Activated CD4-positive, alpha-beta T cell treated with anti-CD3 and anti-CD28 coated beads, Interleukin-2, amount 50 U/mL, for 24 hours (primary cell): ENCODE measurements around the gene DSE.
"Not testable (repeated sequence)": the region's sequence is repeated elsewhere in the genome, so short reads cannot be mapped to it uniquely, and the experiment has no call there.

Experiments
- DNase-seq, 2 donors: peaks; one replicate each; pipeline ENCODE4 v3.0.0-alpha.2; 2020; ENCODE audit warnings: low read depth in 1 of 2, low spot score in 1 of 2

DSE gene

GRCh38 chr6:116370760-116371119 is at the start of gene DSE:
TSS of gene DSE (plus strand) at chr6:116370947. CDS start at chr6:116399251, 28,304 bp downstream.
- peak; percentile 20 to 26 for DNase-seq

- not testable (repeated sequence) for DNase-seq
These were observed 48.8 kb upstream of the DSE start for GRCh38 chr6:116321933-116322332.

GRCh38 chr6:116323863-116324262 is 46.9 kb upstream of the DSE start:
- no peak for DNase-seq

- DNase-seq = not testable (repeated sequence)
These were observed 45.1 kb upstream of the DSE start for GRCh38 chr6:116325634-116326132.

- no peak for DNase-seq
These were observed 44.5 kb upstream of the DSE start for GRCh38 chr6:116326181-116326671.

GRCh38 chr6:116326996-116327395 is 43.8 kb upstream of the DSE start:
- no peak for DNase-seq

- no peak for DNase-seq
These were observed 42.8 kb upstream of the DSE start for GRCh38 chr6:116327803-116328527.

- DNase-seq = no peak
These were observed 42.2 kb upstream of the DSE start for GRCh38 chr6:116328528-116328903.

- DNase-seq = no peak
These were observed 41.6 kb upstream of the DSE start for GRCh38 chr6:116329156-116329555.

- no peak for DNase-seq
These were observed 40.2 kb upstream of the DSE start for GRCh38 chr6:116330511-116330910.

GRCh38 chr6:116332096-116332495 is 38.7 kb upstream of the DSE start:
- DNase-seq = no peak

GRCh38 chr6:116334638-116335409 is 35.9 kb upstream of the DSE start:
- not testable (repeated sequence) for DNase-seq

GRCh38 chr6:116335612-116336215 is 35.0 kb upstream of the DSE start:
- DNase-seq = no peak

- no peak for DNase-seq
These were observed 31.8 kb upstream of the DSE start for GRCh38 chr6:116338943-116339342.

GRCh38 chr6:116340625-116341024 is 30.1 kb upstream of the DSE start:
- not testable (repeated sequence) for DNase-seq

- no peak for DNase-seq
These were observed 21.5 kb upstream of the DSE start for GRCh38 chr6:116349216-116349615.

- no peak for DNase-seq
These were observed 19.6 kb upstream of the DSE start for GRCh38 chr6:116351101-116351500.

- DNase-seq = no peak
These were observed 18.0 kb upstream of the DSE start for GRCh38 chr6:116352515-116353471.

GRCh38 chr6:116354236-116354635 is 16.5 kb upstream of the DSE start:
- DNase-seq = no peak

GRCh38 chr6:116355796-116356195 is 15.0 kb upstream of the DSE start:
- DNase-seq = no peak

- no peak for DNase-seq
These were observed 11.6 kb upstream of the DSE start for GRCh38 chr6:116359131-116359530.
